GM21619 (cell line): Measurements from ENCODE around the gene DEPDC7.
A peak's percentile ranks its signal among the peaks of the same experiment; 100 is the strongest.
"Not testable (repeated sequence)": the region's sequence is repeated elsewhere in the genome, so short reads cannot be mapped to it uniquely, and the experiment has no call there.

ENCODE experiments used
- ATAC-seq: cut with Tn5 transposase; IDR thresholded peaks from one replicate; pipeline ENCODE4 v1.9.1; 2021; ENCODE audit not compliant: unreplicated experiment

The DEPDC7 gene

GRCh38 chr11:33015621-33016551 lies at the start of gene DEPDC7:
DEPDC7 (plus strand) TSS chr11:33015878; CDS start chr11:33015956, 78 bp downstream.
- ATAC-seq = peak; percentile 70

- no peak for ATAC-seq
Measured at GRCh38 chr11:32968541-32968940, 47.1 kb upstream of the DEPDC7 start.

- not testable (repeated sequence) for ATAC-seq
Measured at GRCh38 chr11:32972233-32972632, 43.4 kb upstream of the DEPDC7 start.

- no peak for ATAC-seq
Measured at GRCh38 chr11:32972781-32973180, 42.9 kb upstream of the DEPDC7 start.

GRCh38 chr11:32982626-32983025 lies 33.1 kb upstream of the DEPDC7 start:
- no peak for ATAC-seq

- ATAC-seq = no peak
Measured at GRCh38 chr11:32983506-32983905, 32.2 kb upstream of the DEPDC7 start.

GRCh38 chr11:32985600-32985999 lies 30.1 kb upstream of the DEPDC7 start:
- no peak for ATAC-seq

GRCh38 chr11:32987851-32988250 lies 27.8 kb upstream of the DEPDC7 start:
- no peak for ATAC-seq

GRCh38 chr11:32990481-32990880 lies 25.2 kb upstream of the DEPDC7 start:
- ATAC-seq = no peak

- ATAC-seq = no peak
Measured at GRCh38 chr11:32991427-32991826, 24.3 kb upstream of the DEPDC7 start.

- no peak for ATAC-seq
Measured at GRCh38 chr11:32991898-32992297, 23.8 kb upstream of the DEPDC7 start.

- no peak for ATAC-seq
Measured at GRCh38 chr11:33000181-33000580, 15.5 kb upstream of the DEPDC7 start.

GRCh38 chr11:33001281-33001680 lies 14.4 kb upstream of the DEPDC7 start:
- ATAC-seq = no peak

GRCh38 chr11:33001751-33002542 lies 13.7 kb upstream of the DEPDC7 start:
- ATAC-seq = no peak

GRCh38 chr11:33005175-33005574 lies 10.5 kb upstream of the DEPDC7 start:
- no peak for ATAC-seq

- no peak for ATAC-seq
Measured at GRCh38 chr11:33006010-33006409, 9.7 kb upstream of the DEPDC7 start.

- no peak for ATAC-seq
Measured at GRCh38 chr11:33013755-33014154, 1.9 kb upstream of the DEPDC7 start.

GRCh38 chr11:33016654-33017053 lies 976 bp downstream of the DEPDC7 start:
- ATAC-seq = no peak

- ATAC-seq = no peak
Measured at GRCh38 chr11:33017478-33017877, 1.8 kb downstream of the DEPDC7 start.

GRCh38 chr11:33017965-33018364 lies 2.3 kb downstream of the DEPDC7 start:
- no peak for ATAC-seq

- ATAC-seq = no peak
Measured at GRCh38 chr11:33018840-33019239, 3.2 kb downstream of the DEPDC7 start.

GRCh38 chr11:33021501-33021900 lies 5.8 kb downstream of the DEPDC7 start:
- ATAC-seq = peak; percentile 14
